NCI-H1092 treated with DMSO at 0.1 percent for 48 hours (cell line): Measurements from ENCODE around the gene DLK1.

Experiments used
- DNase-seq: peaks from one replicate; lab custom pipeline; 2025; lab: John Stamatoyannopoulos, UW

Gene DLK1

DNA sequence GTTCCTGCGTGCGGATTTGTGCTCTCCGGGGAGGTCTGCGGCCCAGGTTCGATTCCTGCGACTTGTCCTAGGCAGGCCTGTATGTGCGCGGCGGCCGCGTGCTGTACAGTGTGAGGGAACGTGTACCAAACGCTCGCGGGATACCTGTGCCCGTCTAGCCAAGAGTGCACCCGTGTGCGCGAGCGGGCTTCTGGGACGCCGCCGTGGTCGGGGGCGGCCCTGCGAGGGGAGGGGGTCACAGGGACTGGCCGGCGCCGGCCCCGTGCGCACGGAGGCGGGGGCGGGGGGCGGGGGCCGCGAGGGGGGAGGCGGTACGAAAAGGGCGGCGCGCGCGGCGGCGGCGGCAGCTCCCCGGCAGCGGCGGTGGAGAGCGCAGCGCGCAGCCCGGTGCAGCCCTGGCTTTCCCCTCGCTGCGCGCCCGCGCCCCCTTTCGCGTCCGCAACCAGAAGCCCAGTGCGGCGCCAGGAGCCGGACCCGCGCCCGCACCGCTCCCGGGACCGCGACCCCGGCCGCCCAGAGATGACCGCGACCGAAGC is at the start of gene DLK1:
TSS of gene DLK1 (plus strand) at position 343 of the 536 bp plus-strand sequence. CDS start at position 520, 177 bp downstream.
- no peak for DNase-seq

DNA sequence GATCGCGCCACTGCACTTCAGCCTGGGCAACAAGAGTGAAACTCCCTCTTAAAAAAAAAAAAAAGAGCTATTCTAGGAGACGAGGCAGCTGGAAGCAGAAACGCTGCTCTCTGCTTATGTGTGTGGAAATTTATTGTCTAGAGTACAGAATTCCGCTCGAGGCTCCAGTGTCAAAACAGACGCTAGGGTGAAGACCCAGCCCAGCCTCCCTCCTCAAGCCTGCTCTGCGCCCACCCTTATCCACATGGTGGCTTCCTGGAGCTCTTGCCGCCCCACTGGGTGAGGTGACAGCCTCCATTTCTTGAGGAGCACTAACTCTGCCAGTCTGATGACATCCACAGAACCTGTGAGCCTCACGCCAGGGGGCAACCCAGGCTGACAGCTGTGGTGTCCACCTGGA is 49.5 kb upstream of the DLK1 start:
- no peak for DNase-seq

DNA sequence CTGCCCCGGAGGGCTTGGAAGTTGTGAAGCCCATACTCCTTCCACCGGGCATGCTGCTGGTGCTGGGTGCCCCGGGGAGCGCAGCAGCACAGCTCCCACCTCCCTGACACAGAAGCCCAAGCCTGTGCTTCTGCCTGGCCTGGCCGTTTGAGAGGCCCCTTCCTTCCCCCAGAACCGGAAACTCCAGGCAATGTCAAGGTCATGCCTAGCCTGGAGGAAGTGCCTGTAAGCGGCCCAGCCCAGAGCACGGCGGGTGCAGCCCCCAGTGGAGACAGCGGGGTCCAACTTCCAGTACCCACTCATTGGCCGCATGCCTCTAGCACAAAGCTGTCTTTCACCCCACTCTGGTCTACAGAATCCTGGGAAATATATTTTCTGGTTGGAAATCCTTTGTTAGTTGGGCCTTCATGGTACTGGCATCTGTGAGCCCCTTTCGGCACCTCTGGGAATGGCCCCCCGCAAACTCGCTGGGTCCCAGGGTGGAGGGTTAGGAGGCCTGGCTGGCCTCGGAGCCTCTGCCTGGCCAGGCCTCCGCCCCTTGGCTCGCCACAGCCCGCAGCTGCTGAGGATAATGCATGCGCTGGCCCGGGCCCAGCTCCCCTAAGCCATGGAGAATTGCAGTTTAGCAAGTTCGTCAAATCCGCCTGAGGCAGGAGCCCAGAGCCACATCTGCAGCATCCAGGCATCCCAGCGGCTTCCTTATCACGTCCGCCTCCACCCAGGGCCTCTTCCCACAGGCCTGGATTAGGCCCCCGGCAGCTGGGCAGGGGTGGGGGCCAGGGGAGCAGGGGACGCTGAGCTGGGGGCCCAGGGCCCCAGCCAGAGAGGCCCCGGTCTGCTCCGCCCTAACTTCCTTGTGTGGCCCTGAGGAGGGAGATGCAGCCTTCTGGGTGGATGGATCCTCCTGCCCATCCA is 48.9 kb upstream of the DLK1 start:
- peak; percentile 78 for DNase-seq

DNA sequence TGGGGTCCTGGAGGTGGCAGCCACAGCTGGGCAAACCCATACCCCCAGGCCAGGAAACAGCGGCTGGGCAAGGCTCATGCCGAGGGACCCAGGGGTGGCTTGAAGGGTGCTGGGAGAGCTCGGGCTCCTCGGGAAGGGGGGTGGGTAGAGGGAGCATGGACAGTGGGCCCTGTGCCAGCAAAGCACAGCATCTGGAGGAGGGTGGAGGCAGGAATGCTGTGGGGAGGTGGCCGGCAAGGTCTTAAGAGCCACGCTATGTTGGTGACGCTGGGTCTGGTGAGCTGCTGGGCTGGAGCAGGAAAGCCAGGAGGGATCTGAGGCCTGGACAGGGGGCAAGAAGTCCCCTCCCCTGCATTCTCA is 48.2 kb upstream of the DLK1 start:
- no peak for DNase-seq

DNA sequence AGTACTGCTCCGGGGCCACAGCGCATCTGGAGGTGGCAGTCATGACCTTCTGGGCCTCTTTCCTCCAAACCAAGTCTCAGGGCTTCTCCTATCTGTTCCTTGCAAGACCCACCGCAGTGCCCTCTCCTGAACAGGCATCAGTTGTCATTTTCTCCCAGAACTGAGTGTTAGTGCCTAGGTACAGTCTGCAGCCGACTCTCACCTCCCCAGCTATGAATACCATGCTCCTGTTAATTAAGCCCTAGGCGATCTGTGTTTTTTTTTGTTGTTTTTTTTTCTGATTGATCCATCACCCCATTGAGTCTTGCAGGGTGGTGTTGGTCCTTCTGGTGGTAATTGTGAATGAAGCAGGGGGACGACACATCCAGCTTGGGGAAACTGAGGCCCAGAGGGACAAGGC is 47.5 kb upstream of the DLK1 start:
- DNase-seq = no peak

DNA sequence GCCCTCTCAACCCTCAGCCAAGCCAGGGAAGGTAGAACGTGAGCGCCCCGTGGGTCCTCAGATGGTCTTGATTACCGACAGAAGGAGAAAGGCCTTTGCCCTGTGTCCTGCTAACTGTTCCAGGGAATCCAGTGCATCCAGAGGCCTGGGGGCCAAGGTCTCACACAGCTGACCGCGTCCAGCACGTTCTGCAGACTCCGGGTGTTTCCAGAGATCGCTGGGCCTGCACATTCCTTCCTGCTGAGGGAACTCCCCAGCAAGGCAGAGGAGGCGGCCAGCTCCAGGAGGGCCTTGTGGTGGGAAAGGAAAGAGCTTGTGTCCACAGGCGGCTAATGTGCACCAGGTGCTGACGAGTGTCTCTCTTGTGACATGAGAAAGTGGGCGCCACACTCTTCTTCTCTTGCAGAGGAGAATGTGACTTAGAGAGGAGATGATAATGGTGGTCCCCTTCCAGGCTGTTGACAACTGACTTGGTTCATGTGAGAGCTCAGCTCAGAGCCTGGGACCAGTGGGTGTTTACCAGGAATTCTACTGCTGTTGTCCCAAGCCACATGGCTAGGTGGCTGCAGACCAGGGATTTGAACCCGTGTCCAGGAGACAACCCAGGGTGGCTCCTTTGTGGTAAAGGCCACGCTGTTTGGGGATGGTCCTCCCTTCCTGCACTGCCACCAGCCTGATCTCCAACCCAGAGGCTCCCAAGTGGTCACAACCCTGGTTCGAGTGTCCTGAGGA is 46.8 kb upstream of the DLK1 start:
- DNase-seq = no peak

DNA sequence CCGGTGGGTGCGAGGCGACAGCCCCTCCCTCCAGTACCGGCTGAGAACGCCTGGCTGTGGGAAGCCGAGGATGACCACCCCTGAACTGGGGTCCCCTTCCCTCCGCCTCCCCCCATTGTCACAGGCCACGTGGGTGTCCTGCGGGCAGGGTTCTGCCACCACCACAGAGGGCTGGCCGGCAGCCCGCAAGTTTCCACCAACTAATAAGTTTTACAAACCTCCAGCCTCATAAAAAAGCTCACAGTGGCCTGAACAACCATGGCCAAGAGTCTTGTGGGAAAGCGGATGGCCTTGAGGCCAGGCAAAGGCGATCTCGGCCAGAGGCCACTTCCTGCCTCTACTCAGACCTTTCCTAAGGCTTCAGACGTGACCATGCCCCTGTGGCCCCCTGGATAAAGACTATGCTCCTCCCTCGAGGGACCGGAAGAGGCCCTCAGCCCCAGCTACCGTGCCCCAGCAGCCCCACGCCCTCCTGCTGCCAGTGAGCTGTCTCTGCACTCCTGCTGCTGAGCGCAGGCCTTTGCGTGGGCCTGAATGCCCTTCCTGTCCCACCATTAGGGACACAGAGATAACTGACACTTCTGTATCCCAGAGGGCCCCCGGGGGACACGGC is 46.1 kb upstream of the DLK1 start:
- no peak for DNase-seq

DNA sequence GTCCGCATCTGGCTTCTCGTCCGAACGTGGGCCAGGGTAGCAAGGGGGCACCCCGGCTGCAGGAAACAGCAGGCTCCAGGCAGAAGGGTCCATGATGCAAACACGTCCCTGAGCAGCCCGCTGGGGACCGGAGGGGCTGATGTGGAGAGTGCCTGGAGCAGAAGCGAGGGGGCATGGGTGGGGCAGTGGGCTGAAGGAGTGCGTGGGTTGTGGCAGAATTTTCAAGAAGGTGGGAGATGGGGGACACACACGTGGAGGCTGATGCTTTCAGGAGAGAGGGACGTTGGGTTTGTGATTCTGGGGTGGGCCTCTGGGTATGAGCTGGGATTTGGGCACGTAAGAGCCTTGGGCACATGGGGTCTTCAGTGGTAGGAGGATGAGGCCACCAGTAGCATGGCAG is 45.6 kb upstream of the DLK1 start:
- no peak for DNase-seq

DNA sequence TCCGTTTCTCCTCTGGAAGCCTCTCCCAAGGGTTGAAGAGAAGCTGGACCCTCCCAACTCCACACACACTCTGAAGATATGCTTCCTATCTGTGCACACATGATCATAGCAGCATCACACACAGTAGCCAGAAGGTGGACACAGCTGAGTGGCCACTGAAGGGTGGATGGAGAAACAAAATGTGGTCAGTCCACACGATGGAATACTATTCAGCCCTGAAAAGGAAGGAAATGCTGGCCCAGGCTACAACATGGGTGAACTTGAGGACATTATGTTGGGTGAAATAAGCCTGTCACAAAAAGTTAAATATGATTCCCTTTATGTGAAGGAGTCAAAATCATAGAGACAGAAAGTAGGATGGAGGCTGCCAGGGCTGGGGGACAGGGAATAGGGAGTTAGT is 43.9 kb upstream of the DLK1 start:
- no peak for DNase-seq

DNA sequence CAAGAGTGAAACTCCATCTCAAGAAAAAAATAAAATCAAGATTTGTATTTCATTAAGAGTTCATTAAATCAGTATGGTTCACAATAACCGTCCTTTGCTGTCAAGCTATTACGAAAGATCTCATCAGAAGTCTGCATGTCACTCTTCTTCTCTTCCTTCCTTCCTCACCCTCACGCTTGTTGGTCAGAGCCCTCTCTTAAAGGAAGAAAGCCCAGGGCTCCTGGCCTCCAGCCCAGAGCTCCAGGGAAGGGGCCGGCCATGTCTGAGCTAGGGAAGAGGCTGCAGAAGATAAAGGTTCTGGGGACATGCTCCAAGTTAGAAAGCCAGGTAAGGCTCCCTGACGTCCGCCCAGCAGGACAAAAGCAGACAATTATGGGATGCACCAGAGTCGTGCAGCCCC is 43.1 kb upstream of the DLK1 start:
- no peak for DNase-seq

DNA sequence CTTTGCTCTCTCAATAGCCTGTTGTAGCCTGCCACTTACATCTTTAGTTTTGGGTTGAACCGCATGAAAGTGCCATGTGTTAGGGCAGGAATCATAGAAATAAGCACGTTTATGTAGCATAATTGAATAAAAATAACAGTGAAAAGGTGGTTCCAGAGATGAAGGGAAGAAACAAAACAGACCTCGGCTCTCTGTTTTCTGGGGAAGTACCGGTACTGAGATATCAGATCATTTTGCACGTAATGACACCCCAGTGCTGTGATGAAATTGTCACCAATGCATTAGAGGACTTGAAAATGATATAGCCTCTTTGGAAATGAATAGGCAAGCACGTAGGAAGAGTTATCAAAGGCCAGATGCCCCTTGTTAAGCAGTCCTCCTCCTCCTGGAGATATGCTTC is 42.5 kb upstream of the DLK1 start:
- no peak for DNase-seq

DNA sequence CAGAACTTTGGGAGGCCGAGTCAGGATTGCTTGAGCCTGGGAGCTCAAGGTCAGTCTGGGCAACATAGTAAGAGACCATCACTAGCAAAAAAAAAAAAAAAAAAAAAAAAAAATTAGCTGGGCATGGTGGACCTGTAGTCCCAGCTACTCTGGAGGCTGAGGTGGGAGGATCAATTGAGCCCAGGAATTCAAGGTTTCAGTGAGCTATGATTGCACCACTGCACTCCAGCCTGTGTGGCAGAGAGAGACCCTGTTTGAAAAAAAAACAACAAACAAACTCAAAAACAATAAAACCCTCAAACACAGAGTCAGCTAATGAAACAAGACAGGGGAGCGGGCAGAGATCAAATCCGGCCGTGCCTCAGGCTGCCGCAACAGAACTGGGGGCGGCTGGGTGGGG is 41.7 kb upstream of the DLK1 start:
- DNase-seq = no peak

DNA sequence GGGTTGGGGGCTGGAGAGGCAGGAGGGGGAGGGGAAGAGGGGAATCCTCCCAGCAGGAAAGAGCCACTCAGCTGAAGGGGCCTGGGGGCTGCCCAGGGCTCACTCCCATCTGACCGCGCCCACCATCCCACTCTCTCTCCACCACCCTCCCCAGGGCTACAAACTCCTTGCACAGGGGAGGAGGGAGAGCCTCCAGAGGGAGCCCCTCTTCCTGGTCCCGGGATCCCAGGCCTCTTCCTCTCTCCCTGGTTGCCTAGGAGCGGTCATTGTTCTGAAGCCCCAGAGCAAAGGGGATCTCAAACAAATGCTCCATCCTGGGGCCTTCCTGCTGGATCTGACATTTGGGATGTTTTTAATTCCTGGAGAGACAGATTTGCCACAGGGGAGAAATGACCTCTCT is 39.8 kb upstream of the DLK1 start:
- no peak for DNase-seq

DNA sequence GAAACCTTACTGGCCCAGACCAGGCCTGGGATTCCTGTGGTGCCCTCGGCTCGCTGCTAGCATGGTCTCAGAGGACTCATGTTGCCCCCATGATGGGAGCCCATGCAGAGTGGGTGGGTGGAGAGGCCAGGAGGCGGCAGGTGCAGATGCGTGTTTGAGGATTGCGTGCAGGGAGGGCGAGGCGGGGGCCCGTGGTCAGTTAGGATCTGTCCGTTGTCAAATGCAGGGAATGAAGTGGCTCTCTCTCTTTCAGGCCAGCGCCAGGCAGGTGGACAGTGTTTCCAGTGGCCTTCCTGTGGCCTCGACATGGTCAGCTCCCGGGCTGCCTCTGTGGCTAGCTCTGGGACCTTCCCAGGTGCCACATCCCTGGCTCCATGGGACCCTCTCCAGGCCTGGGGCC is 39.3 kb upstream of the DLK1 start:
- no peak for DNase-seq

DNA sequence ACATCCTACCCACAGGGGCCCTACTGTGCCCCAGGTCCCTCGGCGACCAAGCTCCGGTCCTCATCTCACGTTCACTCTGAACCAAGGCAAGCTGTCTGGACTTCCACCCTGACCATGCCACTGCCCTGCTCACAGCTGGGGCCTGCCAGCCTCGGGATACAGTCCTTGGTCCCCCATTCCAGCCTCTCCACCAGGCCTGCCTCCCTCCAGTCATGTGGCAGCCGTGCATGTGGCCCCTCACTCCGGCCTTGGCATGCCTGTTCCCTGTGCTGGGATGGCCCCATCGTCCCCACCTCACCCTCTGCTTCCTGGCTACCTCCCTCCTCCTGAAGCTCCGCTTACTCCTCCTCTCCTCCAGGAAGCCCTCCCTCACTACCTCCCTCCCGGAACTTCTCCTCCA is 38.6 kb upstream of the DLK1 start:
- no peak for DNase-seq

DNA sequence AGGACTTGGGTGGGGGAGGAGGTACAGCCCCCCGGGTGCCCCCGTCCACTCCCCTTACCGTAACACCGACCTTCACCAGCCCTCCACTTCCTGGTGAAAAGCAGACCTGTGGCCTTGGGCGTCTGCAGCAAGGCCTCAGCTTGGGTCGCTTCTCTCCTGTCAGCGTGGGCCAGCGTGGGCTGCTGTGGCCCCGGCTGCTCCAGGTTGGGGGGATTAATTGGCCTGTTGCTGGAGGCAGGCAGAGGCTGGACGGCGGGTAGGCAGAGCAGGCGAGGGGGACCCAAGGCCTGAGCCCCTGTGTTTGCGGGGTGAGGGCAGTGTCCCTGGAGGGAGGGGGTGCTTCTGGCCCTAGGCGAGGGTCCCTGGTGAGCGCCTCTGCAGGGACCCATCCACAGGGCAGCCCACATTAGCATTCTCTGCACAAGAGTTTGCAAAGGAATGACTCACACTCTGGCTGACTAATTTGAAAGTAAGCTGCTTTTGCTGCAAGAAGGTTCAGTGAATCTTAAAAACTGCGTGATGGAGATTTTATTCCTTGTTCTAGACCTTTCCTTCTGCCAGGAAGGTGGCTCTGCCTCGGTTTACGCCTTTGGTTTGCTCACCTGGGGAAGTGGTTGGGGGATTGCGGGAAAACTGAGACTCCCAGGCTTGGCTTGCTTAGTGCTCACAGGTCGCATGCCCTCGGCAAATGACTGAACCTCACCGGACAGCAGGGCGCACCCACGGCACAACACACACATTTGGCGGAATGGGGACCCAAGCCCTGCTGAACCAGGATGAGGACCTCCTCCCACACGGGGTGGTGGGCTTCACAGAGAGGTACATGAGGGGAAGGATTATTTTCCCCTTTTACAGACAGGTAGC is 37.9 kb upstream of the DLK1 start:
- DNase-seq = no peak

DNA sequence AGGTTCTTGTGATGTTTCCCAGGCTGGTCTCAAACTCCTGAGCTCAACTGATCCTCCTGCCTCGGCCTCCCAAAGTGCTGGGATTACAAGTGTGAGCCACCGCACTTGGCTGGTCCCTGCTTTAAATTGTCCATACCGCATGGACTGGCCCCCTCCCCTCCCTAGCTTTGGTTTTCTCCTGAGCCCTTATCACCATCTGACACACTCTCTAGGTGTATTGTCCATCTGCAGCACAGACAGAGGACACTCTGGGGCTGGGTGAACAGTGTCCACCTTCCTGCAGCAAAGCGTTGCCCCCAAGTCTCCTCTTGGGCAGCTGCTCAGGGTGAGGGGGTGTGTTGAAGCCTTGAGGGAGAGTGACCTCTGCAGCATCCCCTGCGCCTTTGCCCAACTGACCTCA is 36.0 kb upstream of the DLK1 start:
- DNase-seq = no peak

DNA sequence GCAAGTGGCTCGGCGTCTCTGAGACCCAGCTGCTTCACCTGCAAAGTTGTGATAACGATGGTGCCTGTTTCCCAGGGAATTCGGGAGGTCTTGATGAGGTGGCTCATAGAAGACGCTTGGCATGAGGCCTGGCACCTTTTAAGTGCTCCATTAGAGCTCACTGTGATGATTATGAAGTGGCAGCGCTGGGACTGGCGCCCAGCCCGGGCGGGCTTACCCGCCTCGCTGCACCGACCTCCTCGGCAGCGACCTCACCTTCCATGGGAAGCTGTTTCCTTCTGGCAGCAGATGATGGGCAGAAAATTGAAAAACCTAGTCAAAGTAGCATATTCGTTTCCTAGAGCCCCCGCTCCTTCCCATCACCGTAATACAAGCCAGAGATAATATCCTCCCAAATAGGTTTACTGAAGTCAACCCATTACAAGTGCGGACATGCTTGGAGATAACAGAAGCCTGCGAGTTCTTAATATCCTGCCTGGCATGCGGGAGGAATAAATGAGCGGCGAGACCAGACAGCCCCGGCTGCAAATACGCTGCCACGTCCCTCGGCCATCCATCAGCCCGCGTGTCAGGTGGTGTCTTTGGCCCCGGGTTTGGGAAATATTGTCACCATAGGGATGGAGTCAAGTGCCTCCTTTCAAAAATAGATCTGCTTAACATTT is 35.2 kb upstream of the DLK1 start:
- peak; percentile 93 for DNase-seq

DNA sequence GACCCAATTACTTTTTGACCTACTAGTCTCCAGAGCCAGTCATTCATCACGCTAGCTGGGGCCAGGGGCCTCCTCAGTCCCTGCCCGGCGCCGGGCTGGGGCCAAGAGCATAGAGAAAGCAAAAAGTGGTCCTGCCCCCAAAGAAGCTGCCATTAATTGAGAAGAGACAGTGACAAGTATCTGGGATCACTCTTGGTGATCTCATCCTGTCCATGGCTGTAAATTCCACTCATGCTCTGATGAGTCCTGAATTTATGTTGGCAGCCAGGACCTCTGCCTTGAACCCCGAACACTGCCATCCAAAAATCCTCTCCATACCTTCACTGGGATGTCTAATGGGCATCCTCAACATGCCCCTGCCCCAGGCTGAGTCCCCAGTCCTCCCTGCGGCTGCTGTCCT is 34.4 kb upstream of the DLK1 start:
- no peak for DNase-seq

DNA sequence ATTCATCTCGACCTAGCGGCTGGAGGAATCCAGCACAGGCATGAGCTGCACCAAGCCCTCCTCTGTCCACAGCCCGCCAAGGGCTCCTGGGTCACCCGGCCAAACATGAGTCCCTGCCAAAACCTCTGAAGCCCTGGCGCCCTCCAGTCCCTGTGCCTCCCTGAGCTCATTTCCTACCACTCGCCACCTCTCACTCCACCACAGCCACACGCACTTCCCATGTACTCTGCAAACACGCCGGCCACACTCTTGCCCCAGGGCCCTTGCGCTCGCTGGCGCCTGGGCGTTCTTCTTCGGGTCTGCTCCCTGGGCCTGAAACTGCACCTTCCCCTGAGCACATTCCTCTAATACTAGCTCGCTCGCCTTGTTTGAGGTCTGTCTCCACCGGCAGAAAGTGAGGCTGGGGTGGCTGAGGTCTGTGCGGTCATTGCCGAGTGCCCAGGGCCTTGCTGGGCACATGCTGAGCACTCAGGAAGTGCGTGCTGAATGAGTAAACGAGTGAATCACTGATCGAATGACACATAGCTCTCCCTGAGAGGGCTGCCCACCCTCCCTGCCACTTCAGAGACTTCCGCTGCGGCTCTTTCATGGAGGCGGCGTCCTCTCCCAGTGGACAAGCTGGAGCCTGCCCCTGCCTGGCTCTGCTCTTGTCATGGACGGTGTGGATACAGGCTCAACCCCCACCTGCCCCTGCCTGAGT is 33.7 kb upstream of the DLK1 start:
- DNase-seq = no peak
